ENCODE results near the gene SLC4A3. TPM values are rescaled to one million over a fixed set of nuclear protein-coding genes. Genes with fewer than 3 reads are reported as not detected.

Gene SLC4A3
- polyA plus RNA-seq, 1 of the 3 experiments (the other 2 are of a cell fraction), result 12.3 TPM

GRCh38 chr2:219661955-219662395 is 34.5 kb downstream of the SLC4A3 start:
- no peak overlapping the region for H3K4me2 ChIP-seq
- ChIA-PET CTCF (interaction anchor here (0.8 to 1.5 kb wide), 3 partner anchors 28 to 166 kb away, joined by 3 read pairs; no protein-coding TSS in a partner anchor), POLR2A (no interaction called here)
- H3F3A ChIP-seq (replicated peaks; ENCODE audit: insufficient read depth), result no peaks in the 10 kb centered on the region
- no peak overlapping the region for H3K9ac ChIP-seq
- H3K9me2 ChIP-seq, result no peaks in the 10 kb centered on the region
- H3K9me3 ChIP-seq, result no peaks in the 10 kb centered on the region
- H3K27me3 ChIP-seq (ENCODE audit: insufficient read depth), result peaks cover 15% of the 10 kb centered on the region; the same call in 1 of the 2 replicates
- H3K4me3 ChIP-seq (ENCODE audit: low read depth in 2 of 2, low read length in 1 of 2), result no peak overlapping the region
- WGBS (ENCODE audit: low lambda C conversion rate), result 21% methylated on average over 1 of the region's 1 CpG
- H3K36me3 ChIP-seq (replicated peaks in 1 of 2; ENCODE audit: control insufficient read depth in 1 of 2, insufficient read depth in 2 of 2, low read length in 1 of 2), result no peaks in the 10 kb centered on the region
- H2AFZ ChIP-seq (ENCODE audit: low read depth), result no peak overlapping the region
- H3K4me1 ChIP-seq (ENCODE audit: control insufficient read depth in 1 of 2, insufficient read depth in 2 of 2, low read depth in 1 of 2, low read length in 1 of 2), result no peaks in the 10 kb centered on the region
- DNase-seq, result no peak
- no peak overlapping the region for H3K27ac ChIP-seq (ENCODE audit: low read depth in 2 of 2, low read length in 1 of 2)
- no peaks in the 10 kb centered on the region for H3K79me2 ChIP-seq (ENCODE audit: insufficient read depth)
- H4K20me1 ChIP-seq (ENCODE audit: insufficient read depth), result no peaks in the 10 kb centered on the region
- TF ChIP-seq RAD21 (IDR thresholded peaks at IDR 0.05; ENCODE audit: low read length) (no peak), TAF1 (IDR thresholded peaks at IDR 0.05; ENCODE audit: borderline replicate concordance, low read depth, low read length) (no peak), EP300 (IDR thresholded peaks at IDR 0.05; ENCODE audit: borderline replicate concordance in 1 of 2, low read depth in 1 of 2, low read length in 1 of 2) (no peak), RXRA (IDR thresholded peaks at IDR 0.05; ENCODE audit: borderline replicate concordance, low read depth) (no peak), SIN3A (IDR thresholded peaks at IDR 0.05; ENCODE audit: borderline replicate concordance, low read depth, low read length) (no peak), FOXM1 (IDR thresholded peaks at IDR 0.05; ENCODE audit: low read depth) (no peak), MEF2A (IDR thresholded peaks at IDR 0.05; ENCODE audit: borderline replicate concordance, low read depth) (no peak), FOXJ3 (CRISPR knock-in tag; IDR thresholded peaks at IDR 0.05) (no peak), MAX (IDR thresholded peaks at IDR 0.05; ENCODE audit: low read depth) (no peak), NFIC (IDR thresholded peaks at IDR 0.05; ENCODE audit: borderline replicate concordance) (no peak), PBX3 (IDR thresholded peaks at IDR 0.05) (no peak), USF1 (IDR thresholded peaks at IDR 0.05; ENCODE audit: borderline replicate concordance, low read depth) (no peak), RFX5 (IDR thresholded peaks at IDR 0.05; ENCODE audit: low read length) (no peak), GATA2 (CRISPR knock-in tag; IDR thresholded peaks at IDR 0.05) (no peak), POLR2AphosphoS5 (IDR thresholded peaks at IDR 0.05; ENCODE audit: low read depth, low read length) (no peak)

- Histone ChIP-seq H3K36me3 (replicated peaks in 1 of 2; ENCODE audit: control insufficient read depth in 1 of 2, insufficient read depth in 2 of 2, low read length in 1 of 2) (no peaks in the 10 kb centered on the region), H3K9me3 (no peaks in the 10 kb centered on the region), H3K4me2 (no peak overlapping the region), H3K27ac (ENCODE audit: low read depth in 2 of 2, low read length in 1 of 2) (no peak overlapping the region), H3F3A (replicated peaks; ENCODE audit: insufficient read depth) (no peaks in the 10 kb centered on the region), H3K4me1 (ENCODE audit: control insufficient read depth in 1 of 2, insufficient read depth in 2 of 2, low read depth in 1 of 2, low read length in 1 of 2) (no peaks in the 10 kb centered on the region), H3K79me2 (ENCODE audit: insufficient read depth) (no peaks in the 10 kb centered on the region), H4K20me1 (ENCODE audit: insufficient read depth) (no peaks in the 10 kb centered on the region), H2AFZ (ENCODE audit: low read depth) (no peak overlapping the region), H3K27me3 (ENCODE audit: insufficient read depth) (peaks cover 11% of the 10 kb centered on the region; the same call in 1 of the 2 replicates), H3K9me2 (no peaks in the 10 kb centered on the region), H3K9ac (no peak overlapping the region), H3K4me3 (ENCODE audit: low read depth in 2 of 2, low read length in 1 of 2) (no peak overlapping the region)
- POLR2A ChIA-PET, result no interaction called here
- no peak for DNase-seq
- CTCF ChIA-PET, result interaction anchor here (1.2 kb wide), 1 partner anchor 19 kb away, joined by 3 read pairs; no protein-coding TSS in a partner anchor
- no peak for TF ChIP-seq TCF12 (IDR thresholded peaks at IDR 0.05)
- no peak for TF ChIP-seq ZBTB33 (IDR thresholded peaks at IDR 0.05; ENCODE audit: borderline replicate concordance, low read depth)
- TF ChIP-seq NRF1 (IDR thresholded peaks at IDR 0.05; ENCODE audit: low read depth, low read length), result no peak
- no peak for TF ChIP-seq USF2 (IDR thresholded peaks at IDR 0.05; ENCODE audit: borderline replicate concordance, low read depth, low read length)
- no peak for TF ChIP-seq GATA2 (CRISPR knock-in tag; IDR thresholded peaks at IDR 0.05)
- TF ChIP-seq REST (IDR thresholded peaks at IDR 0.05; ENCODE audit: low read depth, low read length), result no peak
- no peak for TF ChIP-seq FOXM1 (IDR thresholded peaks at IDR 0.05; ENCODE audit: low read depth)
- no peak for TF ChIP-seq SMC3 (IDR thresholded peaks at IDR 0.05; ENCODE audit: low read depth, low read length)
Measured at GRCh38 chr2:219662566-219662965, 35.1 kb downstream of the SLC4A3 start.
